ENCODE results near the gene ABCB6. TPM values are rescaled to one million over a fixed set of nuclear protein-coding genes. Genes with fewer than 3 reads are reported as not detected.

ABCB6 gene
- total RNA-seq, 1 donor from 2014 or later, result 9.3 TPM

DNA sequence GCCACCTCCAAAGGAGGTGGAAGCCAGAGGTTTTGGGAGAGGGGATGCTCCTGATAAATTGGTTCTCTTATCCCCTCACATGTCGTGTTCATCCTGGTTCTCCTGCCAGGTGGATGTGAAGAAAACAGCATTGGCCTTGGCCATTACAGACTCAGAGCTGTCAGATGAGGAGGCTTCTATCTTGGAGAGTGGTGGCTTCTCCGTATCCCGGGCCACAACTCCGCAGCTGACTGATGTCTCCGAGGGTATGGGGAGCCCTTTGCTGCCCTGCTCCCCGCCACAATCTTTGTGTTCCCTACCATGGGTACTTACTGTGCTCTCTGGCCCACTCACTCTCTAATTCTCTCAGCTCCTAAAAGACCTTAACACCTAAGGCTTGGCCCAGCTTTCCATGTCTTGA lies 37.2 kb downstream of the ABCB6 start:
- DNase-seq (ENCODE audit: low read depth), result no peak
- no peak overlapping the region for H3K4me3 ChIP-seq (ENCODE audit: low read depth, low read length)
- TF ChIP-seq, protein P1, sequence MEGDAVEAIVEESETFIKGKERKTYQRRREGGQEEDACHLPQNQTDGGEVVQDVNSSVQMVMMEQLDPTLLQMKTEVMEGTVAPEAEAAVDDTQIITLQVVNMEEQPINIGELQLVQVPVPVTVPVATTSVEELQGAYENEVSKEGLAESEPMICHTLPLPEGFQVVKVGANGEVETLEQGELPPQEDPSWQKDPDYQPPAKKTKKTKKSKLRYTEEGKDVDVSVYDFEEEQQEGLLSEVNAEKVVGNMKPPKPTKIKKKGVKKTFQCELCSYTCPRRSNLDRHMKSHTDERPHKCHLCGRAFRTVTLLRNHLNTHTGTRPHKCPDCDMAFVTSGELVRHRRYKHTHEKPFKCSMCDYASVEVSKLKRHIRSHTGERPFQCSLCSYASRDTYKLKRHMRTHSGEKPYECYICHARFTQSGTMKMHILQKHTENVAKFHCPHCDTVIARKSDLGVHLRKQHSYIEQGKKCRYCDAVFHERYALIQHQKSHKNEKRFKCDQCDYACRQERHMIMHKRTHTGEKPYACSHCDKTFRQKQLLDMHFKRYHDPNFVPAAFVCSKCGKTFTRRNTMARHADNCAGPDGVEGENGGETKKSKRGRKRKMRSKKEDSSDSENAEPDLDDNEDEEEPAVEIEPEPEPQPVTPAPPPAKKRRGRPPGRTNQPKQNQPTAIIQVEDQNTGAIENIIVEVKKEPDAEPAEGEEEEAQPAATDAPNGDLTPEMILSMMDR (conservative IDR thresholded peaks at IDR 0.05; ENCODE audit: low read depth, low read length), result no peak

DNA sequence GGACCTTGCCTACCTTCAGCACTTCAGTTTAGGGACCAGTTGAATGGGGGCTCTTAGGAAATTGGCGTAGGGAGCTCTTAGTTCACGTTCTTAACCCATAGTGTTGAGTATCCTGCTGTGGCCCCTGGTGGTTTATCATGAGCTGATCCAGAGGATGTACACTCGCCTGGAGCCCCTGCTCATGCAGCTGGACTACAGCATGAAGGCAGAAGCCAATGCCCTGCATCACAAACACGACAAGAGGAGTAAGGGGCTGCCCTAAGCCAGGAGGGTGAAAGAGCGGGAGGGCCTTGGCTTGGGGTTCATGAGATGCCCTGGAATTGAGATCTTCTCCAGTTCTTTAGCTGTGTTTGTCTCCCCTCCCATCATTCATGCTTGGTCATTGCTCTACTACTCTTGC lies 37.8 kb downstream of the ABCB6 start:
- TF ChIP-seq, protein P1 (conservative IDR thresholded peaks at IDR 0.05; ENCODE audit: low read depth, low read length), result no peak
- DNase-seq (ENCODE audit: low read depth), result no peak
- no peak overlapping the region for H3K4me3 ChIP-seq (ENCODE audit: low read depth, low read length)

DNA sequence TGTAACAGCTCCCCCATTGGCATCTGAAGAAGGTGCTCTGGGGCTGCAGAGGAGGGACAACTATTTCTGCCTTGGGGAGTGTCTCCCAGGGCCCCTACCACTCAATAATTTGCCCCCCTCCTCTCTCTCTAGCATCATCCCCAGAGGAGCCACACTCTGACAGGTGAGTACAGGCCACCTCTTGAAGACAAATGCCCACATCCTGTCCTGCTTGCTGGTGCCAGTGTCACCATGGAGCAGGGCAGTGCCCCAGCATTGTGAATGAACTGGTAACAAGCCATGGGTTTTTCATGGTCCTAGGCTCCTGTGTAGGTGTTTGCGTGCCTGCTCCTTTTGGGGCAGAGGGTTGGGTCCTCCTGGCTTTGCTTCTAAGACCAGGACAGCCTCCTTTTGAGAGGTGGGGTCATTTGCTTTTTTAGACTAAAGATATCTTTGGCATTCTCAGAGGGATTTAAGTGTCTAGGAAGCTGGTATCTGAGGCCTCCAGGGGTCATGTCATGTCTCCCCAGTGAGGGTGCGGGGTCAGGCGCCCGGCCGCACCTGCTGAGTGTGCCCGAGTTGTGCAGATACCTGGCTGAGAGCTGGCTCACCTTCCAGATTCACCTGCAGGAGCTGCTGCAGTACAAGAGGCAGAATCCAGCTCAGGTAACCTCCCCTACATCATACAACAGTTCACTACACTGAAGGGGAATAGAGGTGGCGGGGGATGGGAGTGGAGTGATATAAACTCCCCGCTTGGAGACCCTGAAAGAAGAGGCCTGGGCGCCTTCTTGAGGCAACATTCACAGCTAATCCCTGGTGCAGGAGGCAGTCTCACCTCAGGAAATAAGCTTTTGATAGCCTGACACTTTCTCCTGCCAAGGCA lies 38.9 kb downstream of the ABCB6 start:
- DNase-seq (ENCODE audit: low read depth), result no peak
- TF ChIP-seq, protein P1 (conservative IDR thresholded peaks at IDR 0.05; ENCODE audit: low read depth, low read length), result no peak
- H3K4me3 ChIP-seq (ENCODE audit: low read depth, low read length), result no peak overlapping the region

DNA sequence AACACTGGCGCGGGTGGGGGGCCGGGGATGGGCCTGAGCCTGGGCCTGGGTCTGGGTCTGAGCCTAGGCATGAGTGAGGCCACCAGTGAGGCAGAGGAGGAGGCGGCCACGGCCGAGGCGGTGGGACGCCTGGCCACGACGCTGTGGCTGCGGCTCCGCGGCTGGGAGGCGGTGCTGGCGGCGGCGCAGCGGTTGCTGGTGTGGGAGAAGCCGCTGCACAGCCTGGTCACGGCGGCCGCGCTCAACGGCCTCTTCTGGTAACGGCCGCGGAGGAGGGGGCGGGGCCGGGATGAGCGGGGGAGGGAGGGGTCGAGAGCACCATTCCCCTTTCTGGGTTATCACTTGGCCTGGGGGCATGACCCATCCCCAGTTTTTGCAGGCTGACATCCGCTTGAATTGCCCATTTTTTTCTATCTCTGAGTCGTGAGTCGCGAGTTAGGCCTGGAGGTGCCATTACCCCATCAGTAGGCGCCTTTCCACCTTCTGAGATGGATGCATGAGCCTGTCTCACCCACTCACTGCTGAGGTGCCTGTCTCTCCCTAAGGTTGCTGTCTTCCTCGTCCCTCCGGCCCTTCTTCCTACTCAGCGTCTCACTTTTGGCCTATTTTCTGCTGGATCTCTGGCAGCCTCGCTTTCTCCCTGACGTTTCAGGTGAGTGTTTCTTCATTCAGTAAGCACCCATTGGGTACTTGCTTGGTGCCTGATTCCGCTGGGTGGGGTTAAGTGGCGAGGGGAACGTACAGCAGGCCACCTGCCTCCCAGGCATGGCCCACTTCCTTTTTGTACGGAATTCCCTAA lies 40.2 kb downstream of the ABCB6 start:
- peak overlapping the region; percentile 92 for H3K4me3 ChIP-seq (ENCODE audit: low read depth, low read length)
- TF ChIP-seq, protein P1 (conservative IDR thresholded peaks at IDR 0.05; ENCODE audit: low read depth, low read length), result no peak
- no peak for DNase-seq (ENCODE audit: low read depth)

DNA sequence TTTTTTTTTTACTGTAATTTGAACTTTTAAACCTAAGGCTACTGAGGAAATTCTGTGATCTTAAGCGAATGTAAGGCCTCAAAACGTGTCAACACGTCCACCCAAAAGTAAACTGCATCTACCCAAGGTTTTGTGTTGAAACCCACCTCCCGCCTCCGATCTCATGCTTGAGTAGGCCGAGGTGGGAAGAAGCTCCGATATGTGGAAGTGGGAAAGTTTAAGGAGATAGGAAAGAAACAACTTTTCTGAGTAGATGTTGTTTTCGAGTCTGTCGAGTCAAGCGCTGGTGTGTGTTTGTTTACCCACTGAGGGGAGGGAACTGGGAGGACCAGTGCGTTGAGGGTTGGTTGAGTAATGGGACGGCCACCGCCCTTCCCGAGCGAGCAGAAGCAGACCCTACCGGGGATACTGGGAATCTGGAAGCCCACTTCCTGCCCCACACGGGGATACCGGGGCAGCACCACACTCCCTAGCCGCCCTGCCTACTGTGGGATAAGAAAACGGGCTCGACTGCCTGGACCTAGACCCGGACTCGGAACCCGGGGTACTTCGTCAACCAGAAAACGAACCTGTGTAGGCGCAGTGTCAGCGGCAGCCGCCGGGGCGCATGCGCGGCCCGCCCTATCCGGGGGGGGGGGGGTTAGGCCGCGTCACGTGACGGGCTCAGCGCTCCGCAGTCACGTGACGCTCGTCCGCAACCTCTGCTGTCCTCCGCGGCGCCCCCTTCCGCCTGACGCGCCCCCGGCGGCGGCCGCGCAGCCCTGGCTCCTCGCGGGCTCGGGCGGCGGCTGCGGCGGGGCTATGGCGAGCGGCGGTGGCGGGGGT lies 41.0 kb downstream of the ABCB6 start, which contains the start of gene RETREG2:
Gene RETREG2 (plus strand): TSS at position 724 of the 825 bp plus-strand sequence. CDS start 78 bp downstream, at position 802.
- peak within 1 kb of the TSS; percentile 92 for H3K4me3 ChIP-seq (ENCODE audit: low read depth, low read length)
- DNase-seq (ENCODE audit: low read depth), result no peak
- TF ChIP-seq, protein P1 (conservative IDR thresholded peaks at IDR 0.05; ENCODE audit: low read depth, low read length), result no peak

DNA sequence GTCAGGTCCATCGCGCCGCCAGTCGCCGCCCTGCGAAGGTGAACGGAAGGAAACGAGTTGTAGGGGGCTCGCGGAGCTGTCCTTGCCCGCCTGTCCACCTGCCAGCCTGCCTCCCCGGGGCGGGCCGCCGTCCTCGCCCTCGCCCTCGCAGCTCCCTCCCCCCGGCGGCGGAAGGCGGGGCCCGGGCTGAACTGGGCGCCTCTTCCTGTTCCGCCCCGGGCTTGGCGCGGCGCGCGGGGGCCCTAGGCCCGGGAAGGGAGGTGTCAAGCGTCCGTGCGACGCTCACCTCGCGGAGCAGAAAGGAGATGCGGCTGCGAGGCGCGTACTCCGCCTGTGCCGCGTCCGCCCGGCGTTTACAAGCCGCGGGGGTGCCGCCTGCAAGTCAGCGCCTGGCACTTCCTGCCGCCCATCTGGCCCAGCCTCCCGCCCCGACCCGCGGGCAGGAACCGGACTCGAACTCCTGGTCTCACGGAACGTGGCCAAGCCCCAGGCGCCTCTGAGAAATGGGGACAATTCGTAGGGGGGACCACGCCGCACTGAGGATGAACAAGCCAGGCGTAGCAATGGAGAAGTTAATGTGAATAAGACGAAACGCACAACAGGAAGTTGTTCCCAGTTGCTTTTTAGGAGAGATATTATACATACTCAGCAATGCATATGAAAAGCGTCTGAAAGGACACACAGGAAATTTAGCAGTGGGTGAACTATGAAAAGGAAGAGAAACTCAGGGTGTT lies 41.8 kb downstream of the ABCB6 start, which contains the start of gene CNPPD1:
Gene CNPPD1 (minus strand): TSS at position 108 of the 734 bp plus-strand sequence. CDS start 97 bp downstream, at position 11.
- peak within 1 kb of the TSS; percentile 92 for H3K4me3 ChIP-seq (ENCODE audit: low read depth, low read length)
- no peak for DNase-seq (ENCODE audit: low read depth)
- TF ChIP-seq, protein P1 (conservative IDR thresholded peaks at IDR 0.05; ENCODE audit: low read depth, low read length), result no peak

Data from epithelial cell of proximal tubule (primary cell).